Activated T-cell treated with anti-CD3 and anti-CD28 coated beads for 48 hours (primary cell): ENCODE data around the gene ALOXE3.

Experiments used
- DNase-seq: peaks from one replicate; pipeline ENCODE4 v3.0.0-alpha.2; 2020; ENCODE audit warnings: low read depth

ALOXE3 gene

DNA sequence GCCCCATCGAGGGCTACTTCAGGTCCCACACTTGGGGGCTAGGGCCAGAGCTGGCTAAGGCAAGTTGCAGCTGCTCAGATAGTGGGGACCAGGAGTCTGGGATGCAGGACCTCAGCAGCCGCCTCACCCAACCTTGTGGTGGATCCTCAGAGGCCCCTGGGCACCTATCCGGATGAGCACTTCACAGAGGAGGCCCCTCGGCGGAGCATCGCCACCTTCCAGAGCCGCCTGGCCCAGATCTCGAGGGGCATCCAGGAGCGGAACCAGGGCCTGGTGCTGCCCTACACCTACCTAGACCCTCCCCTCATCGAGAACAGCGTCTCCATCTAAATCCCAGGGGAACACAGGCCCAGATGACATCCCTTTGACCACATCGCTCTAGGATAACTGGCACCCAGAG, 70.1 kb downstream of the ALOXE3 start:
- no peak for DNase-seq

DNA sequence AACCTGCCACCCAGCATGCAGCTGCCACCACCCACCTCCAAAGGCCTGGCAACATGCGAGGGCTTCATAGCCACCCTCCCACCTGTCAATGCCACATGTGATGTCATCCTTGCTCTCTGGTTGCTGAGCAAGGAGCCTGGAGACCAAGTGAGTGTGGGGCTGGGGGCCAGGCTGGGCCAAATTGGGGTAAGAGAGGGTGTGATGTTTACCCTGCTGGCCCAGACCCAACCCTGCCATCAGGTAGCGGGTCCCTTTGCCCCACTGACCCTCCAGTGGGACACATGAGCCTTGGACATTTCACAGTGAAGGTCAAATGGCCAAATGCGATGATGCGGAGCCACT, 70.6 kb downstream of the ALOXE3 start:
- no peak for DNase-seq

DNA sequence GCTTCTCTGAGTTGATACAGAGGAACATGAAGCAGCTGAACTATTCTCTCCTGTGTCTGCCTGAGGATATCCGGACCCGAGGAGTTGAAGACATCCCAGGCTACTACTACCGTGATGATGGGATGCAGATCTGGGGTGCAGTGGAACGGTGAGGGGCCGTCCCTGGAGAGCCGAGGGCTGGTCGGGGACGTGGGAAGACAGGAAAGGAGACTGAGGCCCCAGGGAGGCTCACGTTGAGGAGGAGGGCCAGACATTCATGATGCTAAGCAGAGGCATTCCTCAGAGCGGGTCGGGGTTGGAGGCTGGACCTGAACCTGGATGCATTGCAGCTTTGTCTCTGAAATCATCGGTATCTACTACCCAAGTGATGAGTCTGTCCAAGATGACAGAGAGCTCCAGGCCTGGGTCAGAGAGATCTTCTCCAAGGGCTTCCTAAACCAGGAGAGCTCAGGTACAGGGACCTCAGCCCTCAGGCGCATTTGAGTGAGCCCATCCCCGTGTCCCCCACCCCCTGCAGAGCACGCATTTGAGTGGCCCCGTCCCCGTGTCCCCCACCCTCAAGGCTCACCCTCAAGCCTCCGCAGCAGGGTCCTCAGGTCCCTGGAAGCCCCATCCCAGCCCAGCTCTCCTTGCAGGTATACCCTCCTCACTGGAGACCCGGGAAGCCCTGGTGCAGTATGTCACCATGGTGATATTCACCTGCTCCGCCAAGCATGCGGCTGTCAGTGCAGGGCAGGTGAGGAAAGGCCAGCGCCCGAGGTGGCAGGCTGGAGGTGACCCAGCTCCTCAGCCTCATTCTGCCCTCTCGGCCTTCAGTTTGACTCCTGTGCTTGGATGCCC, 71.2 kb downstream of the ALOXE3 start:
- DNase-seq = no peak

DNA sequence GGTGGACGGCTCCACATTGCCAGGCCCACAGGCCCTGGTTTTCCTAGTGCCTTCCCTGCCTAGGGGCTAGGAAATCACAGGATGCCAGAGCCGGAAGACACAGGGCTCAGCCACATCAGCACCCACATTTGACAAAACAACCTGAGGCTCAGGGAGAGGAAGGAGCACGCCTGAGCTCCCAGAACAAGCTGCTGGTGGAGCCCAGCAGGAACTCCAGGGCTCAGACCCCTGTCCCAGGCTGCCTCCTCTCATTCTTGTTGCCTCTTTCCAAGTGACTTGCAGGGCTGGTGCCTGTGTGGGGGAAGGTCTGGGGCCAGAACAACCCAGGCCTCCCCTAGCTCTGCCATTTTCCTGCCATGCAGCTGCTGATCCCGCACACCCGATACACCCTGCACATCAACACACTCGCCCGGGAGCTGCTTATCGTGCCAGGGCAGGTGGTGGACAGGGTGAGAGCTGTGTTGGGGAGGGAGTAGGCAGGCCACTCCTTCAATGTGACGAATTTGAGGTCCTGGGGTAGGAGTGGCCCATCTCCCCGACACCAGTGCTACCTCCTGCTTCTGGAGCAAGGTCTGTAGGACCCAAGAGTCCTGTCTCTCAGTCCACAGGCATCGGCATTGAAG, 71.9 kb downstream of the ALOXE3 start:
- DNase-seq = no peak
